ENCODE data around the gene PRDM15.

GRCh38 chr21:41877901-41878830, 978 bp downstream of the PRDM15 start:
- TF ChIP-seq CTCF (IDR thresholded peaks at IDR 0.05) = no peak
- TF ChIP-seq POLR2A (IDR thresholded peaks at IDR 0.05) = no peak

All from stomach (tissue), 4 donors.